ENCODE measurements around the gene LRRC75A.

LRRC75A gene

GRCh38 chr17:16495980-16496819, 4.2 kb upstream of the LRRC75A start:
- intact Hi-C loops (cut with DNase I) = no loop called here
- no peak for DNase-seq

- DNase-seq = no peak
- intact Hi-C loops (cut with DNase I) = no loop called here
Measured at GRCh38 chr17:16495561-16495960, 3.6 kb upstream of the LRRC75A start.

GRCh38 chr17:16494059-16494458, 2.1 kb upstream of the LRRC75A start:
- no peak for DNase-seq
- intact Hi-C loops (cut with DNase I) = no loop called here

GRCh38 chr17:16493531-16494046, 1.6 kb upstream of the LRRC75A start:
- intact Hi-C loops (cut with DNase I) = no loop called here
- DNase-seq = no peak

- DNase-seq = no peak
- intact Hi-C loops (cut with DNase I) = no loop called here
Measured at GRCh38 chr17:16492613-16493530, 879 bp upstream of the LRRC75A start.

- DNase-seq = no peak
- intact Hi-C loops (cut with DNase I) = no loop called here
Measured at GRCh38 chr17:16491131-16491702, 776 bp downstream of the LRRC75A start.

- DNase-seq = no peak
Measured at GRCh38 chr17:16489431-16489830, 2.6 kb downstream of the LRRC75A start.

GRCh38 chr17:16488968-16489337, 3.0 kb downstream of the LRRC75A start:
- intact Hi-C loops (cut with DNase I) = no loop called here
- no peak for DNase-seq

More at GRCh38 chr17:16489431-16489830, 2.6 kb downstream of the LRRC75A start:
- intact Hi-C loops (cut with DNase I) = no loop called here

- intact Hi-C loops (cut with DNase I) = no loop called here
Measured at GRCh38 chr17:16488186-16488967, 3.6 kb downstream of the LRRC75A start.

GRCh38 chr17:16486373-16487250, 5.4 kb downstream of the LRRC75A start:
- intact Hi-C loops (cut with DNase I) = no loop called here
- peak in 41 of 42 donors; percentile 24 to 76 (median 58) for DNase-seq

More at GRCh38 chr17:16488186-16488967, 3.6 kb downstream of the LRRC75A start:
- DNase-seq = no peak

- DNase-seq = peak in 1 of 42 donors; percentile 54
- intact Hi-C loops (cut with DNase I) = no loop called here
Measured at GRCh38 chr17:16484445-16485175, 7.4 kb downstream of the LRRC75A start.

GRCh38 chr17:16483021-16483645, 8.9 kb downstream of the LRRC75A start:
- intact Hi-C loops (cut with DNase I) = no loop called here
- DNase-seq = no peak

GRCh38 chr17:16482253-16482652, 9.7 kb downstream of the LRRC75A start:
- no peak for DNase-seq
- intact Hi-C loops (cut with DNase I) = no loop called here

- intact Hi-C loops (cut with DNase I) = no loop called here
- DNase-seq = no peak
Measured at GRCh38 chr17:16480995-16481394, 11.0 kb downstream of the LRRC75A start.

GRCh38 chr17:16479264-16479663, 12.7 kb downstream of the LRRC75A start:
- intact Hi-C loops (cut with DNase I) = no loop called here
- no peak for DNase-seq

- intact Hi-C loops (cut with DNase I) = no loop called here
Measured at GRCh38 chr17:16478649-16479048, 13.3 kb downstream of the LRRC75A start.

GRCh38 chr17:16477666-16478065, 14.3 kb downstream of the LRRC75A start:
- DNase-seq = no peak
- intact Hi-C loops (cut with DNase I) = no loop called here

More at GRCh38 chr17:16478649-16479048, 13.3 kb downstream of the LRRC75A start:
- DNase-seq = no peak
